ENCODE measurements around the gene UBQLN3. TPM values are rescaled to one million over a fixed set of nuclear protein-coding genes. Genes with fewer than 3 reads are reported as not detected.
A peak's percentile ranks its signal among the peaks of the same experiment; 100 is the strongest.

UBQLN3 gene
- total RNA-seq, 4 donors from 2014 or later, result 0.13 TPM; not detected in 3

- H3K9me3 ChIP-seq, result no peaks in the 10 kb centered on the region
- H3K4me3 ChIP-seq, result no peak overlapping the region
- 47% methylated on average over 2 of the region's 2 CpGs for WGBS
- intact Hi-C loops (cut with DNase I), result loop anchor here (1.0 kb wide), 1 partner anchor 332 kb away; the partner anchor contains the start of gene OR52N2
- TF ChIP-seq EP300 (IDR thresholded peaks at IDR 0.05) (no peak), CTCF (IDR thresholded peaks at IDR 0.05) (peak; percentile 60 to 77 (median 62))
- H3K27ac ChIP-seq (replicated peaks in 1 of 4), result no peak overlapping the region
- no peaks in the 10 kb centered on the region for H3K4me1 ChIP-seq
- H3K27me3 ChIP-seq, result no peaks in the 10 kb centered on the region
- DNase-seq (ENCODE audit: extremely low spot score), result no peak
- no peaks in the 10 kb centered on the region for H3K36me3 ChIP-seq
Measured at GRCh38 chr11:5476186-5476819, 33.5 kb downstream of the UBQLN3 start.

- intact Hi-C loops (cut with DNase I), result no loop called here
- H3K4me1 ChIP-seq, result no peaks in the 10 kb centered on the region
- DNase-seq (ENCODE audit: extremely low spot score), result no peak
Measured at GRCh38 chr11:5473921-5474320, 35.8 kb downstream of the UBQLN3 start.

DNA sequence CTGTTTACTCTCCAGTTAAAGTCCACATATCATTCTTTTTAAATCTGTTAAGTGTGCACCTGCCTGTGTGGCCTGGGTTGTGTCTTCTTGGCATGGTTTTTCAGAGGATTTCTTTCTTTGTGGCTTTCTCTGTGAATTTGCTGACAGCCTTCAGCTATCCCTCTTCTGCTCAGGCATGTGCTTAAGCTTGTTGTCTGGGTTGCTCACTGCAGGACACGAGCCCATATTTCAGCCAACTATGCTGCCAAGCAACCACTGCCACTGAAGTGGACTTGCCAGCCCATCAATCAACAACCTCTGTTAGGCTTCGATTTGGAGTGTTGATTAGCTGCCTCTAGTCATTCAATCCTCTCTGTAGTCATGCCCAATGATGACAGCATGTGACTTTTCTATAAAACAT is 42.2 kb downstream of the UBQLN3 start:
- WGBS, result 42% methylated on average over 2 of the region's 2 CpGs
- TF ChIP-seq POLR2AphosphoS5 (IDR thresholded peaks at IDR 0.05) (no peak), EP300 (IDR thresholded peaks at IDR 0.05) (no peak), POLR2A (IDR thresholded peaks at IDR 0.05; ENCODE audit: low read depth) (no peak), CTCF (IDR thresholded peaks at IDR 0.05) (no peak)
- Histone ChIP-seq H3K9me3 (no peaks in the 10 kb centered on the region), H3K27me3 (no peaks in the 10 kb centered on the region), H3K4me3 (no peak overlapping the region), H3K36me3 (no peaks in the 10 kb centered on the region), H3K27ac (replicated peaks in 1 of 4) (no peak overlapping the region), H3K4me1 (no peaks in the 10 kb centered on the region)
- no peak for DNase-seq (ENCODE audit: extremely low spot score)
- intact Hi-C loops (cut with DNase I), result no loop called here

More at GRCh38 chr11:5473921-5474320, 35.8 kb downstream of the UBQLN3 start:
- H3K4me3 ChIP-seq, result no peak overlapping the region
- H3K36me3 ChIP-seq, result no peaks in the 10 kb centered on the region
- H3K9me3 ChIP-seq, result no peaks in the 10 kb centered on the region
- H3K27ac ChIP-seq (replicated peaks in 1 of 4), result no peak overlapping the region
- no peaks in the 10 kb centered on the region for H3K27me3 ChIP-seq
- no peak for TF ChIP-seq POLR2A (IDR thresholded peaks at IDR 0.05; ENCODE audit: low read depth)

- H3K4me1 ChIP-seq, result no peaks in the 10 kb centered on the region
- no peaks in the 10 kb centered on the region for H3K27me3 ChIP-seq
- TF ChIP-seq POLR2AphosphoS5 (IDR thresholded peaks at IDR 0.05) (no peak), POLR2A (IDR thresholded peaks at IDR 0.05; ENCODE audit: low read depth) (no peak), EP300 (IDR thresholded peaks at IDR 0.05) (no peak), CTCF (IDR thresholded peaks at IDR 0.05) (no peak)
- H3K36me3 ChIP-seq, result no peaks in the 10 kb centered on the region
- H3K9me3 ChIP-seq, result no peaks in the 10 kb centered on the region
- intact Hi-C loops (cut with DNase I), result no loop called here
- H3K4me3 ChIP-seq, result no peak overlapping the region
- 95% methylated on average over 10 of the region's 14 CpGs for WGBS
- H3K27ac ChIP-seq (replicated peaks in 1 of 4), result no peak overlapping the region
- DNase-seq (ENCODE audit: extremely low spot score), result no peak
Measured at GRCh38 chr11:5460983-5461621, 48.7 kb downstream of the UBQLN3 start.

Other genes starting within 250 kb of the UBQLN3 start
- gene HBE1, start 240.0 kb downstream of the UBQLN3 start, total RNA-seq, result not detected
- not detected for gene OR51B4, start 208.0 kb downstream of the UBQLN3 start, total RNA-seq
- not detected for gene OR51B2, start 185.7 kb downstream of the UBQLN3 start, total RNA-seq
- not detected for gene OR51B5, start 166.4 kb downstream of the UBQLN3 start, total RNA-seq
- not detected for gene OR51B6, start 158.4 kb downstream of the UBQLN3 start, total RNA-seq
- not detected for gene OR51M1, start 126.1 kb downstream of the UBQLN3 start, total RNA-seq
- gene OR51Q1, start 87.8 kb downstream of the UBQLN3 start, total RNA-seq, result not detected
- gene OR51I1, start 68.4 kb downstream of the UBQLN3 start, total RNA-seq, result not detected
- not detected for gene OR51I2, start 60.6 kb downstream of the UBQLN3 start, total RNA-seq
- not detected for gene OR52D1, start 21.3 kb downstream of the UBQLN3 start, total RNA-seq
- gene UBQLNL, start 6.7 kb upstream of the UBQLN3 start, total RNA-seq, result under 1 TPM in 3 of 4 donors, not detected in 1; 0.19 to 0.46 (median 0.42) TPM
- not detected for gene OR52H1, start 38.6 kb upstream of the UBQLN3 start, total RNA-seq
- not detected for gene OR52B6, start 70.9 kb upstream of the UBQLN3 start, total RNA-seq
- gene TRIM6, start 86.7 kb upstream of the UBQLN3 start, total RNA-seq, result 1 to 10 TPM; 1.8 to 3.4 (median 2.5) TPM
- gene TRIM34, start 115.0 kb upstream of the UBQLN3 start, total RNA-seq, result 1 to 10 TPM; 3.0 to 5.0 (median 3.9) TPM
- gene TRIM5, start 175.1 kb upstream of the UBQLN3 start, total RNA-seq, result 10 to 100 TPM; 15.9 to 21.5 (median 16.6) TPM
- gene TRIM22, start 179.8 kb upstream of the UBQLN3 start, total RNA-seq, result 10 to 100 TPM; 27.1 to 46.6 (median 36.7) TPM
- gene OR56B1, start 226.5 kb upstream of the UBQLN3 start, total RNA-seq, result not detected
- gene OR52N4, start 244.3 kb upstream of the UBQLN3 start, total RNA-seq, result not detected